BLaER1 treated with 17β-estradiol and CSF1 and Interleukin-3, amounts not matched to agents 10 nM and 100 nM (cell line): ENCODE results near the gene IQCN.

Experiments used
- H3K27ac ChIP-seq, 11 experiments: shearing (Covaris generic); formaldehyde crosslinking; 2 replicates each; pipeline ENCODE4 v1.8.1; 2022
- H3K27me3 ChIP-seq, 11 experiments: shearing (Covaris generic); formaldehyde crosslinking; 2 replicates each; pipeline ENCODE4 v1.8.1; 2022
- H3K36me3 ChIP-seq, 11 experiments: shearing (Covaris generic); formaldehyde crosslinking; 2 replicates each; pipeline ENCODE4 v1.8.1; 2022
- H3K4me1 ChIP-seq, 10 experiments: shearing (Covaris generic); formaldehyde crosslinking; 2 replicates each; pipeline ENCODE4 v1.8.1; 2022
- H3K4me2 ChIP-seq, 11 experiments: shearing (Covaris generic); formaldehyde crosslinking; 2 replicates each; pipeline ENCODE4 v1.8.1; 2022
- H3K4me3 ChIP-seq, 10 experiments: shearing (Covaris generic); formaldehyde crosslinking; 2 replicates each; pipeline ENCODE4 v1.8.1; 2022
- H3K9ac ChIP-seq, 11 experiments: shearing (Covaris generic); formaldehyde crosslinking; 2 replicates each; pipeline ENCODE4 v1.8.1; 2022
- H3K9me3 ChIP-seq, 11 experiments: shearing (Covaris generic); formaldehyde crosslinking; replicated peaks in 1 of 11; 2 replicates each; pipeline ENCODE4 v1.8.1; 2022
- H4K20me1 ChIP-seq, 11 experiments: shearing (Covaris generic); formaldehyde crosslinking; 2 replicates each; pipeline ENCODE4 v1.8.1; 2022
- Cebpa-rat ChIP-seq, 11 experiments: shearing (Covaris generic); IDR thresholded peaks; 2 replicates each; pipeline ENCODE4 v1.8.1; 2022

IQCN gene

DNA sequence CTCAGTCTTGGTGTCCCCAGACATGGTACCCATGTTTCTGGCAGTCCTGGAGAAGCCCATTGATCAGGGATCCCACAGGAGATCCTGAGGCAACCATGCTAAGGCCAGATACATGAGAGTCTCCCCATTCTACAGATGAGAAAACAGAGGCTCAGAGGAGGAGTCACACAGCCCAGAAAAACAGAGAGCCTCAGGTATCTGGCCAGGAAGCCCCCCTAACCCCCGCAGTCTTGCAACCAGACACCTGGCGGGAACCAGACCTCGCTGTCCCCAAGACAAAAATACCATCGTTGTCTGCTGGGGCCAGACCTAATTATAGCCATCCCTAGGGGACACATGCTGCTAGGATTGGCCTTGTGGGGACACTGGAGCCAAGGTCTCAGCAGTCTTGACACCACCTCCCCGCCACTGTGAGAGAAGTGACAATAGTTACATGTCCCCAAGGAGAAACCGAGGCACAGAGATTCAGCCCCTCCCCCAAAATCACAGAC is 46.4 kb downstream of the IQCN start:
- H3K36me3 ChIP-seq, result no peaks in the 10 kb centered on the region
- H3K4me3 ChIP-seq, result no peak overlapping the region
- peak overlapping the region in 2 of 11 experiments; percentile 2 to 41; a peak in 3 of 22 replicates for H3K9ac ChIP-seq
- H4K20me1 ChIP-seq, result peaks cover 0 to 17% (median 0%) of the 10 kb centered on the region in 11 experiments; a peak in 4 of 22 replicates
- H3K27me3 ChIP-seq, result peaks cover 26 to 38% (median 36%) of the 10 kb centered on the region in 11 experiments
- H3K4me2 ChIP-seq, result peak overlapping the region; percentile 19 to 89 (median 85); a peak in 20 of 22 replicates
- H3K27ac ChIP-seq, result peak overlapping the region in 2 of 11 experiments; percentile 4 to 18; a peak in 2 of 22 replicates
- H3K9me3 ChIP-seq, result peaks cover 0 to 12% (median 0%) of the 10 kb centered on the region in 11 experiments; a peak in 3 of 22 replicates
- peaks cover 51 to 84% (median 74%) of the 10 kb centered on the region in 10 experiments for H3K4me1 ChIP-seq
- no peak for TF ChIP-seq Cebpa-rat (IDR thresholded peaks at IDR 0.05)

DNA sequence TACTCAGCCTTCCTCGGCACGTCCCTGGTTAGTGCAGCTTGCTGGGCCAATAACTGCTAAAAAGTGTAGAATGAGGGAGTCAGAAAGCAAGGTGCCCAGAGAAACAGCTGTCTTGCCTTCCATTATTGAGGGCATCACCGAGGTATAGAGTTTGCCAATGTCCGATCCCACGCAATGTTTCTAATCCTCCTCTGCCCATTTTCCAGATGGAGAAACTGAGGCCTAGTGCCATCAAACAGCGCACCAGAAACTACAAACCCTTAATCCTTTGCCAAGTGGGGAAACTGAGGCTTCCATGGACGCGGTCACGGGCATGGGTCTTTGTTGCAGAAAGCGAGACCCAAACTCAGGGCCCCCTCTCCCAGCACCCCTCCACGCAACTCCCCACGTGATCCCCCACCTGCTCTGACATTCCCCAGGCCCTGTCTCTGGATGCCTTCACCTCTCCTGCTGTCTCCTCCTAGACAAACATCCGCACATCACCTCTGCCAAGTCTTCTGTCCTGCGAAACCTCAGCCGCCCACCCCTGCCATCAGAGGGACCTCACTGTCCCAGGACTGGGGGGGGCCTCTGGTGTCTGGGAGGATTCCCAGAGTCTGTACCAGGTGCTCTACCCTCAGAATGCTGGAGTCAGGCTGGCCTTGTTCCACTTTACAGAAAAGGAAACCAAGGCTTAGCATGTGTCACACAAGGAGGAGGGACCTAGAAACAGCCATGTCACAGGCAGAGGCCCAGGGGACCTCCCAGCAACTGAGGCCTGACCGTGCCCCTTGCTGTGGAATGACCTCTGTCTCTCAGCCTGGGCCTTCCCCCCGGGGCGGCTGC is 47.1 kb downstream of the IQCN start:
- Histone ChIP-seq H3K9me3 (peaks cover 0 to 12% (median 0%) of the 10 kb centered on the region in 11 experiments; a peak in 3 of 22 replicates), H3K4me3 (no peak overlapping the region), H3K27me3 (peaks cover 26 to 38% (median 36%) of the 10 kb centered on the region in 11 experiments), H3K9ac (peak overlapping the region in 2 of 11 experiments; percentile 2 to 41; a peak in 1 of 22 replicates), H4K20me1 (peaks cover 0 to 17% (median 0%) of the 10 kb centered on the region in 11 experiments; a peak in 4 of 22 replicates), H3K27ac (peak overlapping the region in 2 of 11 experiments; percentile 4 to 18; a peak in 1 of 22 replicates), H3K36me3 (no peaks in the 10 kb centered on the region), H3K4me2 (peak overlapping the region; percentile 45 to 89 (median 85); a peak in 20 of 22 replicates), H3K4me1 (peaks cover 47 to 78% (median 69%) of the 10 kb centered on the region in 10 experiments)
- TF ChIP-seq Cebpa-rat (IDR thresholded peaks at IDR 0.05), result no peak

DNA sequence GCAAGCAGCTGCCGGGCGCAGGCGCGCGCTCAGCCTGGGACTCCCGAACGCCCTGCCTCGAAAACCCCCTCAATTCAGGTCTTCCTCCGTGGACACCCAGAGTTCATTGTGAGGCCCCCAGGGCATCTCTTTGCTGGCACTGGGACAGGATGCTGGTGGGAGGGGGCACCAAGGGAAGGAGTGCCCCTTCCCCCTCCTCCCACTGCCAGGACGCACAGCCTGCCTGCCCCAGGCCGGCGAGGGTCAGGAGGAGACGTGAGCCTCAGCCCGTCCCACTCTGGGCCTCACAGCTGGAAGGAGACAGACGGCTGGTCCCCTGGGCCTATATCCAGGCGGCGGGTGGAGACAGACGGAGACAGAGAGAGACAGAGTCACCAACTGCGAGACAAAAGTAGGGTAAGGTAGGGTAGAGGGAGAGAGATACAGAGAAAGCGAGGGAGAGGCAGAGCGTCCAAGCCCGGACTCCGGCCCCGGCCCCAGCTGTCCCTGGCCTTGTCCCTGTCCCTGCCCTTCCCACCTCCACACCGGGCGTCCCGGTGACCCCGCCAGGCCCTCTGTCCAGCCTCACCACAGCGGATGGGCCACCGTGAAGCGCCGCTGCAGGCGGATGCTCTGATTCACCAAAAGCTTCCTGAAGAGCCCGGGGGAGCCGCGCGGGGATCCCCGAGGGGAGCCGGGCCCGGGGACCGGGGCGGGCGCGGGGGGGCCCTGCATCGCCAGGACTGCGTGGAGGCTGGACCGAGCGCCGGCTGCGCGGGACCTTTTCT is 48.4 kb downstream of the IQCN start, which contains the start of gene PDE4C:
PDE4C (minus strand) TSS at position 737 of the 767 bp plus-strand sequence; CDS start at position 714, 23 bp downstream.
- Histone ChIP-seq H3K4me2 (peak within 1 kb of the TSS; percentile 62 to 89 (median 85)), H4K20me1 (peaks cover 0 to 17% (median 0%) of the 10 kb centered on the region in 11 experiments; a peak in 4 of 22 replicates), H3K4me3 (peak within 1 kb of the TSS in 6 of 10 experiments; percentile 2 to 42 (median 25); a peak in 8 of 20 replicates), H3K27me3 (peaks cover 26 to 38% (median 36%) of the 10 kb centered on the region in 11 experiments), H3K27ac (peak within 1 kb of the TSS in 3 of 11 experiments; percentile 4 to 25 (median 7); a peak in 2 of 22 replicates), H3K36me3 (no peaks in the 10 kb centered on the region), H3K9me3 (peaks cover 0 to 12% (median 0%) of the 10 kb centered on the region in 11 experiments; a peak in 3 of 22 replicates), H3K9ac (peak within 1 kb of the TSS in 6 of 11 experiments; percentile 29 to 55 (median 48); a peak in 10 of 22 replicates), H3K4me1 (peaks cover 34 to 65% (median 56%) of the 10 kb centered on the region in 10 experiments)
- TF ChIP-seq Cebpa-rat (IDR thresholded peaks at IDR 0.05), result no peak

DNA sequence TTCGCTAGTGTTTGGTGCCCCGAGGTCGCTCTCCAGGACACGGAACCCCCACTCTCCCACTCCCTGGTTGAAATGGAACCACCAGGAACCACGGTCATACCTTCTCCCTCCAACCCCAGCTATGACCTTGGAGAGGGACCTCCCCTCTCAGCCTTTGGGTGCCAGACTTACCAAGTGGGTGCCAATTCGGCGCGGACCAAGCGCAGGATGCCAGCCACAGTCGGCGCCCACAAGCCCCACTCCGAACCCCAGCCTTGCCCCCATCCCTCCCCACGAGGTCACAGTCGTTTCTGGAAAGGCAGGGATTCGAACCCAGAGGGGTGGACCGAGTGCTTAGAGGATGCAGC is 48.9 kb downstream of the IQCN start:
- Histone ChIP-seq H4K20me1 (peaks cover 0 to 17% (median 0%) of the 10 kb centered on the region in 11 experiments; a peak in 4 of 22 replicates), H3K9ac (peak overlapping the region in 4 of 11 experiments; percentile 39 to 55 (median 48); a peak in 5 of 22 replicates), H3K36me3 (no peaks in the 10 kb centered on the region), H3K27ac (0 out of 22 replicates have a peak overlapping the region, but pooled peaks of 1 of the 11 experiments have one; percentile 25), H3K9me3 (peaks cover 0 to 12% (median 0%) of the 10 kb centered on the region in 11 experiments; a peak in 3 of 22 replicates), H3K4me3 (peak overlapping the region in 3 of 10 experiments; percentile 41 to 42 (median 42); a peak in 4 of 20 replicates), H3K4me2 (peak overlapping the region; percentile 62 to 89 (median 85)), H3K4me1 (peaks cover 29 to 59% (median 51%) of the 10 kb centered on the region in 10 experiments), H3K27me3 (peaks cover 26 to 38% (median 36%) of the 10 kb centered on the region in 11 experiments)
- no peak for TF ChIP-seq Cebpa-rat (IDR thresholded peaks at IDR 0.05)

DNA sequence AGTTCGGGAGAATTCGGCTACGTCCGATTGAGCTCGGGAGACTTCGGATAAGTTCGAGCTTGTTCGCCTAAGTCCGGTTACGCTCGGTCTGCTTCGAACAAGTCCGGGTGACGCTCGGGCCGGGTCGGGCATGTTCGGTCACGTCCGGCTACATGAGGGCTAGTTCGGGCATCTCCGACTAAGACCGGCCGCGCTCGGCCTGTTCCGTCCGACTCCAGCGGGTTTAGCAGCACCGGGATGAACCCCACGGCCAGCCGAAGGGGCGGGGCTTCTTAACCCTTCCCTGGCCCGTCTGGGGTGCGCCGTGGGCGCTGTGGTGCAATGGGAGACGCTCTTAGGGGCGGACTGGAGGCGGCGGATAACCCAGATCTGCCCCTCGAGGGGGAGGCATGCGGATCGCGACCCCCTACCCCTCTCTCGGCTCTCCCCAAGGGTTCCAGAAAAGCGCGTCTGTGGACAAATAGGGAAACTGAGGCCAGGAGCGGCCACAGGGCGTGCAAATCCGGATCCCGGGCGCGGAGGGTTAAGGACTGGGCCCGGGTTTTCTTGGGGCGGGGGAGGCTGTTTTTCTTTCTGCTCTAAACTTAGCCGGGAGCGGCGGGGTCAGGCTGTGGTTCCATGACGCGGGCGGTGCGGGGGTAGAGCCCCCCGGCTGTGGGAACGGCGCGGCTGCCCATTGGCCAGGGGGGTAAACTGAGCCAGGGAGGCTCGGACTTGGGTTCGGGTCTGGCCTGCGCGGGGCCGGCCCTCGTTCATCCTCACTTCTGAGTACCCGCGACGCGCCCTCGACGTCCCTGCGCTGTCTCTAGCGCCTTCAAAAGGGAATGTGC is 49.5 kb downstream of the IQCN start:
- no peak for TF ChIP-seq Cebpa-rat (IDR thresholded peaks at IDR 0.05)
- H3K9ac ChIP-seq, result no peak overlapping the region; a peak in 4 of 22 replicates

DNA sequence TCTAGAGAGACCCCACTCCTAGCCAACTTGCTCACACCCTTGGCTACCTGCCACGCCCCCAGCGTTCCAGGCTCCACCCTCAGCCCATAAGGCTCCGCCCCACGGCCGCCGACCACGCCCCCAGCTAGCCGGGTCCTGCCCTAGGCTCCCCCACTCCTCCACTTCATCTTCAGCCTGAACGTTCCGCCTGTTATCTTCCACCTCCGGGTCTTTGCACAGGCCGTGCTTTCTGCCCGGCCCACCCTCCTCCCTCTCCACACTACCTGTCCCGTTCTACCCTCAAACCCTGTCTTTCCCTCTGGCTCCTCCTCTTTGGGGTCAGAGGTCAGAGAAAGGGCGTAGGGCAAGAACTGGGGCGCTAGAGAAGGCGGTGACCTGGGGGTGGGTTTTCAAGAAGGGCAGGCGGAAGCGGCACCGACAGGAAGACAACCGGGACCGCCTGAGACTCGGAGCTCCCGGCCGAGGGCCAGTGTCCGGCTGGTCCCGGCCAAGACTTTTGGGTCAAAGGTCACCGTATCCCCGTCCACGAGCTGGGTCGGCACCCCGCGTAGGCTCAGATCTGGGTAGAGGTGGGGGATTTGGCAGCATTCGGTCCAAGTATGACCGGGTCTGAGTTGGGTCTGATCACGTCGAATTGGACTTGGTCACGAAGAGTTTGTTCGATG is 50.3 kb downstream of the IQCN start:
- Histone ChIP-seq H3K27me3 (peaks cover 26 to 38% (median 36%) of the 10 kb centered on the region in 11 experiments), H3K36me3 (no peaks in the 10 kb centered on the region; a peak in 1 of 22 replicates), H3K9ac (no peak overlapping the region), H3K4me3 (no peak overlapping the region), H3K4me1 (peaks cover 26 to 50% (median 45%) of the 10 kb centered on the region in 10 experiments), H3K27ac (no peak overlapping the region), H4K20me1 (peaks cover 0 to 17% (median 0%) of the 10 kb centered on the region in 11 experiments; a peak in 4 of 22 replicates), H3K4me2 (peak overlapping the region in 7 of 11 experiments; percentile 64 to 89 (median 86); a peak in 10 of 22 replicates), H3K9me3 (peaks cover 0 to 12% (median 0%) of the 10 kb centered on the region in 11 experiments; a peak in 3 of 22 replicates)
- TF ChIP-seq Cebpa-rat (IDR thresholded peaks at IDR 0.05), result no peak

More for the DNA sequence above, 49.5 kb downstream of the IQCN start:
- peaks cover 0 to 17% (median 0%) of the 10 kb centered on the region in 11 experiments; a peak in 4 of 22 replicates for H4K20me1 ChIP-seq
- H3K4me2 ChIP-seq, result peak overlapping the region in 9 of 11 experiments; percentile 64 to 89 (median 85); a peak in 16 of 22 replicates
- H3K4me1 ChIP-seq, result peaks cover 26 to 53% (median 46%) of the 10 kb centered on the region in 10 experiments
- no peaks in the 10 kb centered on the region for H3K36me3 ChIP-seq
- peaks cover 26 to 38% (median 36%) of the 10 kb centered on the region in 11 experiments for H3K27me3 ChIP-seq
- peaks cover 0 to 12% (median 0%) of the 10 kb centered on the region in 11 experiments; a peak in 3 of 22 replicates for H3K9me3 ChIP-seq
- H3K4me3 ChIP-seq, result peak overlapping the region in 2 of 10 experiments; percentile 2 to 42; a peak in 4 of 20 replicates
- no peak overlapping the region; a peak in 1 of 22 replicates for H3K27ac ChIP-seq
